GM13977 (cell line): Measurements from ENCODE around the gene NDN.
"Not testable (repeated sequence)": the region's sequence is repeated elsewhere in the genome, so short reads cannot be mapped to it uniquely, and the experiment has no call there.

Experiments
- DNase-seq: peaks from one replicate; pipeline ENCODE4 v3.0.0; 2012; ENCODE audit warnings: low spot score
- in situ Hi-C: fragments of 300-500 bp; cut with MboI; formaldehyde crosslinking; loops from one replicate; pipeline ENCODE4 v1.12.0; 2022; ENCODE audit warnings: low sequenced_read_pairs, low pct_unique_long_range_greater_than_20kb, mixed read lengths, inconsistent platforms; ENCODE audit not compliant: unreplicated experiment
- TF ChIP-seq, protein P1 (sequence below): IDR thresholded peaks from 2 replicates; pipeline ENCODE4 v1.5.1; 2012; ENCODE audit warnings: mild to moderate bottlenecking, control low read depth; ENCODE audit not compliant: insufficient read depth; ENCODE audit errors: extremely low read depth, missing control alignments

Gene NDN

GRCh38 chr15:23687143-23687470 lies at the start of gene NDN:
Gene NDN (minus strand): TSS chr15:23687305. CDS start chr15:23687217, 88 bp downstream.
- in situ Hi-C loops = no loop called here
- DNase-seq = no peak
- TF ChIP-seq, protein P1, sequence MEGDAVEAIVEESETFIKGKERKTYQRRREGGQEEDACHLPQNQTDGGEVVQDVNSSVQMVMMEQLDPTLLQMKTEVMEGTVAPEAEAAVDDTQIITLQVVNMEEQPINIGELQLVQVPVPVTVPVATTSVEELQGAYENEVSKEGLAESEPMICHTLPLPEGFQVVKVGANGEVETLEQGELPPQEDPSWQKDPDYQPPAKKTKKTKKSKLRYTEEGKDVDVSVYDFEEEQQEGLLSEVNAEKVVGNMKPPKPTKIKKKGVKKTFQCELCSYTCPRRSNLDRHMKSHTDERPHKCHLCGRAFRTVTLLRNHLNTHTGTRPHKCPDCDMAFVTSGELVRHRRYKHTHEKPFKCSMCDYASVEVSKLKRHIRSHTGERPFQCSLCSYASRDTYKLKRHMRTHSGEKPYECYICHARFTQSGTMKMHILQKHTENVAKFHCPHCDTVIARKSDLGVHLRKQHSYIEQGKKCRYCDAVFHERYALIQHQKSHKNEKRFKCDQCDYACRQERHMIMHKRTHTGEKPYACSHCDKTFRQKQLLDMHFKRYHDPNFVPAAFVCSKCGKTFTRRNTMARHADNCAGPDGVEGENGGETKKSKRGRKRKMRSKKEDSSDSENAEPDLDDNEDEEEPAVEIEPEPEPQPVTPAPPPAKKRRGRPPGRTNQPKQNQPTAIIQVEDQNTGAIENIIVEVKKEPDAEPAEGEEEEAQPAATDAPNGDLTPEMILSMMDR = no peak

GRCh38 chr15:23736033-23736673 lies 49.0 kb upstream of the NDN start:
- in situ Hi-C loops = no loop called here
- TF ChIP-seq, protein P1 = no peak
- no peak for DNase-seq

GRCh38 chr15:23734862-23735261 lies 47.8 kb upstream of the NDN start:
- TF ChIP-seq, protein P1 = no peak
- no peak for DNase-seq
- in situ Hi-C loops = no loop called here

- DNase-seq, in situ Hi-C loops: not testable (repeated sequence)
These were observed 27.0 kb upstream of the NDN start for GRCh38 chr15:23713874-23714656.

DNA sequence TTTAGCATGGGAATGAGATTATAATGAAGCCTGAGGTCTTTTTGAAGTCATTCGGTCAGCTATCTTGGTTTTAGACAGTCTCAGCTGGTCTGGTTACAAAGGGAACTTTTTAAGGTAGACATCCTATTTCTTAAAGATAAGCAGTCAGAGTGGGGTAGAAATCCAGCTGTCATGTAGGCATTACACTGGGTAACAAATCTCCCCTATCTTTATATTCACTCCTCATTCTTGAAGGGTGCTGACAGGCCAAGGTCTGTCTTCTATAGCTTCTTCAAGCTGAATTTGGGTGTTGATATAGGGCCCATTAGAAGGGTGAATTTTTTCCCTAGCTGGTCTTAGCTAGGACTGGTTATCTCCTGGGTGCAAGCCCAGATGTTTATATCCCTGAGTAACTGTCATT lies 21.2 kb upstream of the NDN start:
- TF ChIP-seq, protein P1 = no peak
- DNase-seq = no peak
- in situ Hi-C loops = no loop called here

- in situ Hi-C loops = no loop called here
- TF ChIP-seq, protein P1 = no peak
- no peak for DNase-seq
These were observed 8.2 kb upstream of the NDN start for GRCh38 chr15:23695282-23695681.

DNA sequence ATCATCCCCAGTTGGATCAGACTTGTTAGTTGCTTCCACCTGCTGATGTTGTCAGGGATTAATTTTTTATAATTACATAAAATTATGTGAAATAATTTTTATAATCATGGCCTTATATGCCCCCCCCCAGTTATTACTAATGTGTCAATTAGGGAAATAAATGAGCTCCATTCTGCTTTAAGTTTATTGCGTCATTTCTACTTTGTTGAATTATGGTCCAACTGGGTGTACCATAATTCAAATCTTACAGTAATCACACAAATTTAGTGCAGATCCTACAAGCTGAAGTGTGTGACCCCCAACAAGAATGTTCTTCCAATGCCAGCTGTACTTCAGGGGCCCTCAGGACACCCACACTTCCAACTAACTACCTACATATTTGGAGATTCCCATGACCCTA lies 7.5 kb upstream of the NDN start:
- DNase-seq = no peak
- TF ChIP-seq, protein P1 = no peak
- in situ Hi-C loops = no loop called here
